Stimulated activated naive CD8-positive, alpha-beta T cell treated with anti-CD3 and anti-CD28 coated beads, Interleukin-15, Interleukin-2, amounts not matched to agents 100 U/mL and 50 U/mL, for 24 hours (primary cell): ENCODE data around the gene C16orf54.
"Not testable (repeated sequence)": the region's sequence is repeated elsewhere in the genome, so short reads cannot be mapped to it uniquely, and the experiment has no call there.

Experiments
- ATAC-seq: fragments of 150-1000 bp; cut with Tn5 transposase; one replicate; pipeline ENCODE4 v1.10.0; 2021
- DNase-seq: peaks from one replicate; pipeline ENCODE4 v3.0.0; 2021

Gene C16orf54

GRCh38 chr16:29708917-29709600, 36.7 kb downstream of the C16orf54 start:
- DNase-seq, result no peak
- no peak for ATAC-seq

- DNase-seq, ATAC-seq: not testable (repeated sequence)
Observed at GRCh38 chr16:29707160-29707559, 38.6 kb downstream of the C16orf54 start.

DNA sequence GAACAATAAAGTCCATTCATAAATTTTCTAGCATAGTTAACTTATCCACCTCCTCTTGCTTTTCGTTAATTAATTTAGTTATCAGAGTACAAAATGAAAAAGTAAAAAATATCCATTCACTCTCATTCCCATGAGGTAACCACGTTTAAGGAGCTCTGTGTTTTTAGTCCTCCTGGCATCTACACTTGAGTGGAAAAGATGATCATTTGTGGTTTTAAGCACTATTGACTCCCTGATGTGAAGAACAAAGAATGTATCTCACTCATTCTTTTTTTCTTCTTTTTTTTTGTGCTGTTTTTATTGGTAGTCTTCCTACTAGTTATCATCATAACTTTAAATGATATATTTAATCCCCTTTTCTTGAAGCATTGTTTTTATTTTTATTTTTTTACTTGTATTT, 40.8 kb downstream of the C16orf54 start:
- no peak for DNase-seq
- ATAC-seq, result no peak

DNA sequence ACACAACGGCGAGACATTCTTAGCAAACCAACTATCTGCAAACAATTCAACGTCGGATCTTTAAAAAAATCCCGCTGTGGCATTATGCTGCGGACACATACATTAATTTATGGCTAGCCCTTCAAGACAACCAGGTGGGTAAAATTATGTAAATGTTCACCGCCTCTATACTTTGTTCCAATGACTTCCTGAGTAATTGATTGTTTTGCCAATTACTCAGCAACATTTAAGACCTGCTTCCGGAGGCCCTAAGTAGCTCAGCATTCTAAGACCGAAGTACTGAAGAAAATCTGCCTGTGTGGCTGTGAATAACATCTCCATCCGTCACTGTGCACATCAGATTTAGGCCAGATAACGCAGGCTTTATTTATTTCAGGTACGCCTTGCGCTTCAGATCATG, 43.5 kb downstream of the C16orf54 start:
- no peak for DNase-seq

DNA sequence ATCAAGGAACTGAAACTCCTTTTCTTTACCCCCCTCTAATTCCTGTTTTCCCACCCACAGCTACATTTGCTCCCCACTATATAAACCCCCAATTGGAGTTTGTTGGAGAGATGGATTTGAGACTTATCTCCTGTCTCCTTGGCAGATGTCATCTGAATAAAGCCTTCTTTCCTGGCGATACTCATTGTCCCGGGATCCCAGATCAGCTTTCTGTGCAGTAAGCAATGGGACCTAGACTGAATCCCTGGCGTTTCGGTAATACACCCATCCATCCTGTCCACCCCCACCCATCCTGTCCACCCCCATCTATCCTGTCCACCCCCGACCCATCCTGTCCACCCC, 44.6 kb downstream of the C16orf54 start:
- no peak for DNase-seq
- ATAC-seq, result no peak

More for the DNA sequence above, 43.5 kb downstream of the C16orf54 start:
- ATAC-seq, result peak; percentile 8

DNA sequence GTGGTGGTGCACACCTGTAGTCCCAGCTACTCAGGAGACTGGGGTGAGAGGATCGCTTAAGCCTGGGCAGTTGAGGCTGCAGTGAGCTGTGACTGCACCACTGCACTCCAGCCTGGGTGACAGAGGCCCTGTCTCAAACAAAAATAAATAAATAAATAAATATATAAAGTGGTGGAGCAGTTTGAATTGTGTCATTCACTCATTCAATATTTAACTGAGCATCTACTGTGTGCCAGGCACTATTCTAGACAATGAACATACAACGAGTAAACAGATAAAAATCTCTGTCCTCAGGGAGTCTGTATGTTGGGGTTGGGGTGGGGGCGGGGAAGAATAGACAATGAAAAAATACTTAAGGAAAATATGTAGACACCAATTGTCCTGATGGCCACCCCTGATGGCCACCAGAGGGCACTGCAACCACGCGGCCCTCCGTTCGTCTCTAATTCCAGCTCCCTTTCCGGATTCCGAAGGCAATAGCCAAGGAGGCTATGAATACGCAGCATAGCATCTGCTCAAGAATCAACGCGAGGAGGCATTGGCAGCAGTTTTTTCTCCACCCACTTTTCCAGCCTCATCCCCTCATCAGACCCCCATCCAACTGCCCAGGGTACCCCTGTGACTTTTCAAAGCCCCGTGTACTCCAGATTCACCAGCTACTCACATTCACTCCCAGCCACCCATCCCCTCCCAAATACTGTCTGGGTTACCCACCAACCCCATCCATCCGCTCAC, 45.4 kb downstream of the C16orf54 start:
- DNase-seq, result peak; percentile 78
- ATAC-seq, result peak; percentile 24

- DNase-seq, result no peak
- no peak for ATAC-seq
Observed at GRCh38 chr16:29699324-29700219, 46.2 kb downstream of the C16orf54 start.

- DNase-seq (no peak), ATAC-seq (no peak)
Observed at GRCh38 chr16:29698484-29699323, 47.1 kb downstream of the C16orf54 start.

GRCh38 chr16:29698042-29698441, 47.7 kb downstream of the C16orf54 start:
- ATAC-seq (no peak), DNase-seq (no peak)

DNA sequence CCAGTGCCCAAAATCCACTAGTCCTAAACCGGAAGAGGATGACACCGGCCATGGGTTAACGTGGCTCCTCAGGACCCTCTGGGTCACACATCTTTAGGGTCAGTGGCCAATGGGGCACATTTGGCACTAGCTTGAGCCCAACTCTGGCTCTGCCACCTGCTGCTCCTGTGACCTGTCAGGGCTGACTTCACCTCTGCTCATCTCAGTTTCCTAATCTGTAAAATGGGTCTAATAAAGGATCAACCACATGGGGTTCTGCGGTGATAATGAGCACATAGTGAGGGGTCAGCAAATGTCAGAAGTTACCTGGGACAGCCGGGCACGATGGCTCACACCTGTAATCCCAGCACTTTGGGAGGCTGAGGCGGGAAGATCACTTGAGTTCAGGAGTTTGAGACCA, 48.4 kb downstream of the C16orf54 start:
- ATAC-seq, result no peak
- DNase-seq, result no peak

DNA sequence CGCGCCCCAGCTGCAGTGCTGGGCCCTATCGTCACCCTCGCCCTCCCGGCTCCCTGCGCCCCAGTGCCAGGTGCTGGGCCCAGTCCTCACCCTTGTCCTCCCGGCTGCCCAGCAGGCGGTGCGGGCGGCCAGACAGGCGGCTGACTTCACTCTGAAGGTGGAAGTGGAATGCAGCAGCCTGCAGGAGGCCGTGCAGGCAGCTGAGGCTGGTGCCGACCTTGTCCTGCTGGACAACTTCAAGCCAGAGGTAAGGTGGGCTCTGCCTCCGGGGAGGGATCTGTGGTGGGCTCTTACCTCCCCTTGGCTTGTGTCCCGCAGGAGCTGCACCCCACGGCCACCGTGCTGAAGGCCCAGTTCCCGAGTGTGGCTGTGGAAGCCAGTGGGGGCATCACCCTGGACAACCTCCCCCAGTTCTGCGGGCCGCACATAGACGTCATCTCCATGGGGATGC, 48.9 kb downstream of the C16orf54 start:
- DNase-seq, result no peak
- ATAC-seq, result no peak

GRCh38 chr16:29695675-29696074, 50.1 kb downstream of the C16orf54 start:
- ATAC-seq, DNase-seq: not testable (repeated sequence)

GRCh38 chr16:29694384-29695195, 51.2 kb downstream of the C16orf54 start:
- DNase-seq (no peak), ATAC-seq (no peak)

DNA sequence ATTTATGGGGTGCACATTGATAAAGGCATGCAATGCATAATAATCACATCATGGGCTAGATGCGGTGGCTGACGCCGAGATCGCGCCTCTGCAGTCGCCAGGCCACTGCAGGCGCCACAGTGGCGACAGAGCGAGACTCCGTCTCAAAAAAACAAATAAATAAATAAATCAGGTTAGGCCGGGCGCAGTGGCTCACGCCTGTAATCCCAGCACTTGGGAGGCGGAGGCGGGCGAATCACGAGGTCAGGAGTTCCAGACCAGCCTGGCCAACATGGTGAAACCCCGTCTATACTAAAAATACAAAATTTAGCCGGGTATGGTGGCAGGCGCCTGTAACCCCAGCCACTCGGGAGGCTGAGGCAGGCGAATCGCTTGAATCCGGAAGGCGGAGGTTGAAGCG, 53.2 kb downstream of the C16orf54 start:
- DNase-seq, ATAC-seq: not testable (repeated sequence)
